Lower leg skin (tissue), 4 donors: ENCODE results near the gene MZB1. TPM values are rescaled to one million over a fixed set of nuclear protein-coding genes. Genes with fewer than 3 reads are reported as not detected.
"Not testable (repeated sequence)": the region's sequence is repeated elsewhere in the genome, so short reads cannot be mapped to it uniquely, and the experiment has no call there.

Experiments
- DNase-seq, 2 donors: peaks; one replicate each; pipeline ENCODE4 v3.0.0-alpha.2; 2019; ENCODE audit warnings: low spot score in 2 of 2
- H3K4me3 ChIP-seq: fragments of 200-600 bp; sonication (generic); 2 replicates; pipeline ENCODE4 v1.5.1; 2017; ENCODE audit warnings: mild to moderate bottlenecking, low read depth; ENCODE audit not compliant: poor library complexity, severe bottlenecking
- CTCF ChIP-seq, 3 donors: fragments of 450-650 bp; IDR thresholded peaks; one replicate each; pipeline ENCODE4 v1.5.1; 2016; ENCODE audit warnings: antibody characterized with exemption in 3 of 3, mild to moderate bottlenecking in 3 of 3, moderate library complexity in 2 of 3
- POLR2A ChIP-seq, 2 donors: fragments of 450-650 bp; IDR thresholded peaks; one replicate each; pipeline ENCODE4 v1.6.1; 2016 to 2017; ENCODE audit warnings: antibody characterized with exemption in 2 of 2, mild to moderate bottlenecking in 1 of 2, moderate library complexity in 1 of 2
- WGBS, 2 donors: methylation state at CpG; one replicate each; pipeline ENCODE4 v1.1.5; 2018; 5-methylcytosine and 5-hydroxymethylcytosine counted together
- intact Hi-C: fragments of 100-400 bp; cut with DNase I; formaldehyde crosslinking; loops from one replicate; pipeline ENCODE4 v1.15.0; 2023; ENCODE audit warnings: low total_unique reads
- total RNA-seq, 4 donors: library from RNA; depleted of rRNA; stranded (reverse); fragments of >200 nt; gene quantifications; one replicate each; pipeline ENCODE4 v1.1.0, GENCODE V29; 2016

Gene MZB1
- total RNA-seq, 4 donors from 2014 or later, result not detected

- 42 to 63% methylated on average over 9 of the region's 9 CpGs for WGBS, 2 donors
- TF ChIP-seq CTCF (IDR thresholded peaks at IDR 0.05), result no peak
- TF ChIP-seq POLR2A (IDR thresholded peaks at IDR 0.05), result no peak
- peak in 1 of 2 donors; percentile 48 for DNase-seq
- intact Hi-C loops, result no loop called here
- H3K4me3 ChIP-seq, result no peak overlapping the region
These were observed 24.9 kb upstream of the MZB1 start for GRCh38 chr5:139414581-139415130.

- TF ChIP-seq CTCF (IDR thresholded peaks at IDR 0.05) (no peak), POLR2A (IDR thresholded peaks at IDR 0.05) (no peak)
- intact Hi-C loops, result no loop called here
- no peak overlapping the region for H3K4me3 ChIP-seq
- 68 to 70% methylated on average over 6 of the region's 6 CpGs for WGBS, 2 donors
- peak in 1 of 2 donors; percentile 26 for DNase-seq
These were observed 24.2 kb upstream of the MZB1 start for GRCh38 chr5:139413963-139414362.

- WGBS, 2 donors, result 94 to 96% methylated on average over 6 of the region's 6 CpGs
- peak in 1 of 2 donors; percentile 61 for DNase-seq
- TF ChIP-seq CTCF (IDR thresholded peaks at IDR 0.05), result no peak
- TF ChIP-seq POLR2A (IDR thresholded peaks at IDR 0.05), result no peak
- intact Hi-C loops, result no loop called here
- no peak overlapping the region for H3K4me3 ChIP-seq
These were observed 23.4 kb upstream of the MZB1 start for GRCh38 chr5:139413153-139413552.

- DNase-seq, result peak in 1 of 2 donors; percentile 80
- WGBS, 2 donors, result 61 to 62% methylated on average over 17 of the region's 17 CpGs
- intact Hi-C loops, result no loop called here
- TF ChIP-seq POLR2A (IDR thresholded peaks at IDR 0.05), result no peak
- no peak for TF ChIP-seq CTCF (IDR thresholded peaks at IDR 0.05)
- H3K4me3 ChIP-seq, result no peak overlapping the region
These were observed 21.5 kb upstream of the MZB1 start for GRCh38 chr5:139410993-139411828.

GRCh38 chr5:139410121-139410992 lies 20.6 kb upstream of the MZB1 start:
- 65% methylated on average over 6 of the region's 6 CpGs for WGBS, 2 donors
- peak in 1 of 2 donors; percentile 36 for DNase-seq
- no peak overlapping the region for H3K4me3 ChIP-seq
- intact Hi-C loops, result no loop called here
- TF ChIP-seq POLR2A (IDR thresholded peaks at IDR 0.05) (no peak), CTCF (IDR thresholded peaks at IDR 0.05) (no peak)

- DNase-seq, result peak in 1 of 2 donors; percentile 66
- 81% methylated on average over 5 of the region's 5 CpGs for WGBS, 2 donors
- intact Hi-C loops, H3K4me3 ChIP-seq: not testable (repeated sequence)
These were observed 19.4 kb upstream of the MZB1 start for GRCh38 chr5:139409116-139409515.
